Lung (tissue), 12 donors: ENCODE data around the gene C2orf92. TPM values are rescaled to one million over a fixed set of nuclear protein-coding genes. Genes with fewer than 3 reads are reported as not detected.

Experiments
- ATAC-seq: fragments of 200-7000 bp; cut with Tn5 transposase; one replicate; pipeline ENCODE4 v1.9.1; 2020; ENCODE audit warnings: moderate number of reproducible peaks; ENCODE audit not compliant: insufficient read depth, low FRiP score
- DNase-seq, 3 donors: peaks; one replicate each; pipeline ENCODE4 v3.0.0-alpha.2; 2013 to 2017
- H3K27ac ChIP-seq, 2 donors: one replicate each; pipeline ENCODE4 v1.5.1; 2013; ENCODE audit warnings: mild to moderate bottlenecking in 2 of 2, moderate library complexity in 2 of 2, control low read depth in 1 of 2, inconsistent platforms in 1 of 2, low read depth in 1 of 2, low read length in 1 of 2
- H3K27me3 ChIP-seq, 3 donors: one replicate each; pipeline ENCODE4 v1.5.1; 2013; ENCODE audit warnings: low read length in 2 of 3; ENCODE audit not compliant: control insufficient read depth in 3 of 3, insufficient read depth in 3 of 3
- H3K36me3 ChIP-seq, 4 donors: one replicate each; pipeline ENCODE4 v1.5.1; 2013; ENCODE audit warnings: low read length in 4 of 4, mild to moderate bottlenecking in 1 of 4, moderate library complexity in 1 of 4; ENCODE audit not compliant: control insufficient read depth in 4 of 4, insufficient read depth in 4 of 4
- H3K4me1 ChIP-seq, 5 donors: one replicate each; pipeline ENCODE4 v1.5.1; 2013; ENCODE audit warnings: low read length in 5 of 5, mild to moderate bottlenecking in 2 of 5, moderate library complexity in 1 of 5; ENCODE audit not compliant: control insufficient read depth in 5 of 5, insufficient read depth in 5 of 5
- H3K4me3 ChIP-seq: one replicate; pipeline ENCODE4 v1.5.1; 2013; ENCODE audit warnings: mild to moderate bottlenecking, control low read depth, moderate library complexity
- H3K9ac ChIP-seq, 2 donors: one replicate each; pipeline ENCODE4 v1.5.1; 2013; ENCODE audit warnings: low read length in 2 of 2, control low read depth in 1 of 2; ENCODE audit not compliant: insufficient read depth in 1 of 2
- H3K9me3 ChIP-seq, 4 donors: one replicate each; pipeline ENCODE4 v1.5.1; 2013; ENCODE audit warnings: low read length in 3 of 4, mild to moderate bottlenecking in 1 of 4, moderate library complexity in 1 of 4; ENCODE audit not compliant: control insufficient read depth in 4 of 4, insufficient read depth in 3 of 4
- CTCF ChIP-seq: IDR thresholded peaks from 2 replicates; pipeline ENCODE4 v1.5.1; 2012; ENCODE audit warnings: mild to moderate bottlenecking; ENCODE audit errors: control extremely low read depth, extremely low read depth
- WGBS, 2 donors: extraction: QIAGEN DNeasy Blood & Tissue Kit; methylation state at CpG; one replicate each; pipeline ENCODE4 v1.1.7; 2013; 5-methylcytosine and 5-hydroxymethylcytosine counted together
- polyA plus RNA-seq, 2 donors: library from polyadenylated mRNA; stranded (reverse); fragments of 200-250 nt; gene quantifications; one replicate each; pipeline ENCODE4 v1.2.1, GENCODE V29; 2013
- total RNA-seq, 2 donors: library from RNA; depleted of rRNA in 1 of 2; stranded (reverse); fragments of >200 nt in 1 of 2; gene quantifications; one replicate each; pipeline ENCODE4 v1.2.1, GENCODE V29; 2014 to 2021
- donor health status: control.
- donor health status: control.
- donor health status: Bipolar disorder and iron deficiency.
- donor health status: healthy.
- donor health status: DM: yes; HTN: yes; CAD: no.

The C2orf92 gene
- total and polyA plus RNA-seq, 4 donors: 1.8 to 19.0 (median 14.2) TPM

DNA sequence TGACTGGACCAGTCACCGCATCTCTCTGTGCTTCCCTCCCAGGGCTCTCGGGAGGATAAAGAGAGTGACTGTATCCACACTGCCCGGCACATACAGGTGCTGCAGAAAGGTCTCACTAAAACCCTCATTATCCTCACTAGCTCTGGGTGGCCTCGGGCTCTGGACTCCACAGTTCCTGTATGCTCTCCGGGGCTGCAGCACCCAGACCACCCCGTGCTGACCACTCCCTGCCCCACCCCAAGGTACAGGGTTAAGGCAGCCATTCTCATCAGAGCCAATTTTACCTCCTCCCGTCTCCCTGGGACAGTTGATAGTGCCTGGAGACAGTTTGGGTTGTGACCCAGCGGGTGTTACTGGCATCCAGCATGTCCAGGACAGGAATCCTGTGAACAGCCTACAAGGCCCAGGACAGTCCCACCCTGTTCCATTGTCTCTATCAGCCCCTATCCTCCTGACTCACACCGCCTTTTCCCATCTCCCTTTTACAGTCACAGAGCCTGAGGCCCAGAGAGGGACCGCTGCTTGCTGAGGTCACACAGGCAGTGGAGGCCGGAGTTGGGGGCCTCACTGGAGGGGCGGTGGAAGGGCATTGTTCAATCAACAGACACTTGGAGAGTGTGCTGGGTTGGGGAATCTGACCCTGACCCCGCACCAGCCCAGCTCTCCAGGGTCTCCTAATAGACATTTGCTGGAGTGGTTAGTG lies 45.6 kb downstream of the C2orf92 start:
- no peak for DNase-seq
- Histone ChIP-seq H3K9ac (no peak overlapping the region), H3K9me3 (no peaks in the 10 kb centered on the region), H3K36me3 (no peaks in the 10 kb centered on the region), H3K4me3 (no peak overlapping the region), H3K27ac (no peak overlapping the region), H3K4me1 (no peaks in the 10 kb centered on the region), H3K27me3 (no peaks in the 10 kb centered on the region)
- 86% methylated on average over 13 of the region's 13 CpGs for WGBS, 2 donors
- no peak for TF ChIP-seq CTCF
- no peak for ATAC-seq

DNA sequence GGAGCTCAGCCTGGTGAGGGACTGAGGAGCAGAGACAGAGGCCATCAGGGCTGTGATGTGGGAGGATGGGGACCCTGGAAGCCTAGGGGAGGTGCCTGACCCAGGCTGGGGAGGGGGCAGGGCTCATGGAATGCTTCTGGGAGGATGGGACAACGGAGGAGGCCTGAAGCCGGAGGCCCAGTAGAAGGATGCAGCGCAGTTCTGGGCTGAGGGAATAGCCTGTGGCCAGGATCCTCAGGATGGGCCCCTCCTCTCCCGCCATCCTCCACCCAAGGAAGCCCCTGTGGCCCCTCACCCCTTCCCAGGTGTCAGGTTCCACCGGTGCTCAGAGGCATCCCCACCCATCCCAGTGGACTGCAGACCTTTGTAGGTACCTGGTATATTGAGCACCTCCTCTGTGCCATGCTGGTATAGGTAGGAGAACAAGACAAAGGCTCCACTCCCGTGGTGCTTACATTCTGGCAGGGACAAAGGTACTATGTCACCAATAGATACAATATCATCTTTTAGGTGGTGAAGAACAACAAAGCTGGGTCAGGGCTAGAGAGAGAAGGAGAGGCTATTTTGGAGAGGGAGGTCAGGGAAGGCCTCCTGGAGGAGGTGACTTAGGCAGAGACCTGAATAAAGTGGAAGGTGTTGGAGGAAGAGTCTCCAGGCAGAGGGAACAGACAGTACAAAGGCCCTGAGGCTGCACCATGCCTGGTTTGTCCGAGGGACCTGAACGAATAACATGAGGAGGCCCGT lies 46.6 kb downstream of the C2orf92 start:
- Histone ChIP-seq H3K36me3 (no peaks in the 10 kb centered on the region), H3K4me3 (no peak overlapping the region), H3K4me1 (no peaks in the 10 kb centered on the region), H3K9me3 (no peaks in the 10 kb centered on the region), H3K27me3 (no peaks in the 10 kb centered on the region), H3K27ac (no peak overlapping the region), H3K9ac (no peak overlapping the region)
- no peak for ATAC-seq
- 82 to 86% methylated on average over 9 of the region's 9 CpGs for WGBS, 2 donors
- no peak for TF ChIP-seq CTCF
- DNase-seq: no peak

DNA sequence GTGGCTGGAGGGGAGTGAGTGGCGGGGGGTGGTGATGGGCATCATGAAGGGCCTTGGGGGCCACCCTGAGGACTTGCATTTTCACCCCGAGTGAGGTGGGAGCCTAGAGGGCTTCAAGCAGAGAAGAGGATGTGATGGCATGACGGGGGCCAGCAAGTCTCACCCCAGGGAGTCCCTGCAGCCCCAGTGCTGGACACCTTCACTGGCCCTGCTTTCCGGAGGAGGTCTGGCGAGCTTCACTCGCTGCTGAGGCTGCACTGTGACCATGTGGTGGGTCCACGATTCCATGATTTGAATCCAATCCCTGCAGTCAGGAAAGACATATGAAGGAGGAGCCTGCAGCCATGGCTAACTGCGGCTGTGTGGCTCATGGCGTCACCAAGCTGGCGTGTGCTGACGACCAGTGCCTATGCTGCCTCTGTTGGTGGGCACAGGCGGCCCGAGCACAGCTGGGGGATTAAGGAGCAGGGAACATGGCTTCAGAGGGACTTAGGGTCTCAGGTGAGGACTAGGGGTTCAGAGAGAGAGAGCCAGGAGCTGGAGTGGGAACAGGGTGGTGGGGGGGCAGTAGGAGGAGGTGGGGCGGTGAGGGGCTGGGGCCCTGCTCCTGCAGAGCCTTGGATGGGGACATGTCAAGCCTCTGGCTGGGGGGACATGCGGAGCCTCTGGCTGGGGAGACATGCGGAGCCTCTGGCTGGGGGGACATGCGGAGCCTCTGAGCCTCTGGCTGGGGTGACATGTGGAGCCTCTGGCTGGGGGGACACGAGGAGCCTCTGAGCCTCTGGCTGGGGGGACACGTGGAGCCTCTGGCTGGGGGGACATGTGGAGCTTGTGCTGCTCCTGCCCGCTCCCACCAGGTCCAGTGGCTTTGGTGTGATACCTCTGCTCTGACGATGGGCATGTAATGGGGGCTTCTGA lies 47.4 kb downstream of the C2orf92 start:
- Histone ChIP-seq H3K27ac (no peak overlapping the region), H3K4me1 (no peaks in the 10 kb centered on the region), H3K27me3 (no peaks in the 10 kb centered on the region), H3K36me3 (no peaks in the 10 kb centered on the region), H3K9me3 (no peaks in the 10 kb centered on the region), H3K9ac (no peak overlapping the region), H3K4me3 (no peak overlapping the region)
- ATAC-seq: no peak
- TF ChIP-seq CTCF: no peak
- peak in 1 of 3 donors; percentile 9 for DNase-seq
- WGBS, 2 donors: 86 to 92% methylated on average over 20 to 21 of the region's 21 CpGs
